GM21360 (cell line): ENCODE data around the gene RNU1-1.
"Not testable (repeated sequence)": the region's sequence is repeated elsewhere in the genome, so short reads cannot be mapped to it uniquely, and the experiment has no call there.

Source experiments
- ATAC-seq: cut with Tn5 transposase; IDR thresholded peaks from one replicate; pipeline ENCODE4 v1.9.1; 2021; ENCODE audit warnings: mild to moderate bottlenecking, moderate library complexity; ENCODE audit not compliant: unreplicated experiment

Gene RNU1-1

GRCh38 chr1:16525769-16526168 is 11.7 kb upstream of the RNU1-1 start:
- ATAC-seq: not testable (repeated sequence)

GRCh38 chr1:16521679-16522078 is 7.6 kb upstream of the RNU1-1 start:
- ATAC-seq: not testable (repeated sequence)

- ATAC-seq: no peak
These were observed 7.2 kb upstream of the RNU1-1 start for GRCh38 chr1:16521288-16521583.

GRCh38 chr1:16520435-16521287 is 6.6 kb upstream of the RNU1-1 start:
- not testable (repeated sequence) for ATAC-seq

- ATAC-seq: not testable (repeated sequence)
These were observed 5.3 kb upstream of the RNU1-1 start for GRCh38 chr1:16519255-16519951.

GRCh38 chr1:16518913-16519254 is 4.8 kb upstream of the RNU1-1 start:
- not testable (repeated sequence) for ATAC-seq

- ATAC-seq: not testable (repeated sequence)
These were observed 2.8 kb upstream of the RNU1-1 start for GRCh38 chr1:16516694-16517410.

- peak; percentile 86 for ATAC-seq
These were observed 526 bp downstream of the RNU1-1 start for GRCh38 chr1:16513412-16514106.

- not testable (repeated sequence) for ATAC-seq
These were observed 1.3 kb downstream of the RNU1-1 start for GRCh38 chr1:16512624-16513411.

- not testable (repeated sequence) for ATAC-seq
These were observed 2.2 kb downstream of the RNU1-1 start for GRCh38 chr1:16511926-16512325.

GRCh38 chr1:16508861-16509445 is 5.1 kb downstream of the RNU1-1 start:
- not testable (repeated sequence) for ATAC-seq

- ATAC-seq: not testable (repeated sequence)
These were observed 7.5 kb downstream of the RNU1-1 start for GRCh38 chr1:16506364-16507136.

- ATAC-seq: not testable (repeated sequence)
These were observed 8.2 kb downstream of the RNU1-1 start for GRCh38 chr1:16505870-16506269.

GRCh38 chr1:16503494-16503893 is 10.6 kb downstream of the RNU1-1 start:
- ATAC-seq: no peak

- not testable (repeated sequence) for ATAC-seq
These were observed 12.6 kb downstream of the RNU1-1 start for GRCh38 chr1:16501446-16501845.

- ATAC-seq: not testable (repeated sequence)
These were observed 13.1 kb downstream of the RNU1-1 start for GRCh38 chr1:16500975-16501374.

- ATAC-seq: not testable (repeated sequence)
These were observed 13.6 kb downstream of the RNU1-1 start for GRCh38 chr1:16500466-16500865.

GRCh38 chr1:16498573-16499413 is 15.3 kb downstream of the RNU1-1 start:
- ATAC-seq: peak; percentile 81
